AG08396 (cell line): ENCODE measurements around the gene GTF3C1.
"Not testable (repeated sequence)": the region's sequence is repeated elsewhere in the genome, so short reads cannot be mapped to it uniquely, and the experiment has no call there.

Source experiments
- DNase-seq: peaks from one replicate; pipeline ENCODE4 v3.0.0; 2012; ENCODE audit warnings: low spot score, mixed read lengths

Gene GTF3C1

GRCh38 chr16:27441276-27441675 lies 108.4 kb downstream of the GTF3C1 start:
- DNase-seq: no peak

DNA sequence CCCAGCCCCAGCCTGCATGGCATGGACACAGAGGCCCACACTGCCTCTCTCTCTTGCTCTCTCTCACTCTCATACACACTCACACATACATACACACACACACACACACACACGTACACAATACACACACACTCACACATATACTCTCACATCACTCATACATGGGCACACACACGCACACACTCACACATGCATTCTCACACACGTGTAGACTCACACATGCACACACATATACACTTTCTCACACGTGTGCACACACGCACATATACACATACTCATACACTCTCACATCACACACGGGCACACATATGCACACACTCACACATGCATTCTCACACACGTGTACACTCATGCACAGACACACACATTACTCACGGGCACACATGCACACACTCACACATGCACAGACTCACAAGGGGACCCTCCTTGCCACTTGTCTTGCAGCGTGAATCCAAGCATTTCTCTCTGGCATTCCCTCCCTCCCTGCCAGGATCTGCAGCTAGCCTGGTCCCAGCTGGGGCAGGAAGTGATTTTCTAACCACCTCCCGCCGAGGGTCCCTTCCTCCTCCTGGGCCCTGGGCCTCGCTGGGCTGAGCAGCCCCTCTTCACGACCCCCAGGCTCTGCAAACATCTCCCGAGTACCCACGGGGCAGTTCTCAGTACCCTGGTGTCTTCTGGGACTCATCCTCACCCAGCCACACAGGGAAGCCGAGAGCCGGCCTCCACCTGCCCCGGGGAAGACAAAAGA lies 110.3 kb downstream of the GTF3C1 start:
- no peak for DNase-seq

GRCh38 chr16:27437946-27438345 lies 111.8 kb downstream of the GTF3C1 start:
- peak; percentile 2 for DNase-seq

- peak; percentile 1 for DNase-seq
These were observed 112.6 kb downstream of the GTF3C1 start for GRCh38 chr16:27436921-27437650.

- DNase-seq: no peak
These were observed 113.6 kb downstream of the GTF3C1 start for GRCh38 chr16:27436065-27436464.

DNA sequence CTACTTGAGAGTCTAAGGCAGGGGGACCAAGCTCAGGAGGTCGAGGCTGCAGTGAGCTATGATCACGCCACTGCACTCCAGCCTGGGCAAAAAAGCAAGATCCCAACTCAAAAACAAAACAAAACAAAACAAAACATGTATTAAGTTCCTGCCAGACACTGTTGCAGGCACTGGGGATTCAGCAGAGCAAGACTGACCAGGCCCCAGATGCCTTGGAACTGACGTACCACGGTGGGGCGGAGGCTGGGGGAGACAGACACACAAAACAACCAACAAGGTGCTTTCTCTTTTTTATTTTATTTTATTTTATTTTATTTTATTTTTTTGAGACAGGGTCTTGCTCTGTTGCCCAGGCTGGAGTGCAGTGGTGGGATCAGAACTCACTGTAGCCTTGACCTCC lies 114.6 kb downstream of the GTF3C1 start:
- DNase-seq: not testable (repeated sequence)

- no peak for DNase-seq
These were observed 115.3 kb downstream of the GTF3C1 start for GRCh38 chr16:27434141-27435051.

GRCh38 chr16:27433636-27434035 lies 116.1 kb downstream of the GTF3C1 start:
- DNase-seq: no peak

GRCh38 chr16:27433191-27433590 lies 116.5 kb downstream of the GTF3C1 start:
- not testable (repeated sequence) for DNase-seq

GRCh38 chr16:27432558-27432957 lies 117.2 kb downstream of the GTF3C1 start:
- peak; percentile 70 for DNase-seq

DNA sequence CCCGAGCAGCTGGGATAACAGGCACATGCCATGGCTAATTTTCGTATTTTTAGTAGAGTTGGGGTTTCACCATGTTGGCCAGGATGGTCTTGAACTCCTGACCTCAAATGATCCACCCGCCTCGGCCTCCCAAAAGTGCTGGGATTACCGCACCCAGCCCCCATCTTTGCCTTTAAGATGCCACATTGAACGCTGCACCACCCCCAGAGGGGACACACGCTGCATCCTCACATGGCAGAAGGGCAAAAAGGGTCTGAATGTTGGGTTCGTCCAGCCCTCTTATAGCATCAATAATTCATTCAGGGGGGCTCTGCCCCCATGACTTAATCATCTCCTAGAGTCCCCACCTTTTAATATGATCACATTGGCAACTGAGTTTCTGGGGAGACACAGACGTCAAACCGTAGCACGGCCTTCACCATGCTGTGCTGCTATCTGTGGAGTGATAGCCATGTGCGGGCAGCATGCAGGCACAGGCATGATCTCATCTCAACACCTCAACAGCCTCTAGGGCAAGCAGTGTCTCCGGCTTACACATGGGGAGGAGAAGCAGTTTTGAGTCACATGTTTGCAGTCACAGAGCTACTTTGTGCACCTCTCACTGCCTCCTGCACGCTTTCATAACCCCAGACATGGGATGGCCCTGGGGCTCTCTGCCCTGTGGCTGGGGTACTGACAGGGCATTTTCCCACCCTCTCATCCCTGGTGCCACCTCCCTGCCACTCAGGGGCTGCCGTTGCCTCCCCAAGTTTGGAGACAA lies 117.8 kb downstream of the GTF3C1 start:
- DNase-seq: peak; percentile 52

DNA sequence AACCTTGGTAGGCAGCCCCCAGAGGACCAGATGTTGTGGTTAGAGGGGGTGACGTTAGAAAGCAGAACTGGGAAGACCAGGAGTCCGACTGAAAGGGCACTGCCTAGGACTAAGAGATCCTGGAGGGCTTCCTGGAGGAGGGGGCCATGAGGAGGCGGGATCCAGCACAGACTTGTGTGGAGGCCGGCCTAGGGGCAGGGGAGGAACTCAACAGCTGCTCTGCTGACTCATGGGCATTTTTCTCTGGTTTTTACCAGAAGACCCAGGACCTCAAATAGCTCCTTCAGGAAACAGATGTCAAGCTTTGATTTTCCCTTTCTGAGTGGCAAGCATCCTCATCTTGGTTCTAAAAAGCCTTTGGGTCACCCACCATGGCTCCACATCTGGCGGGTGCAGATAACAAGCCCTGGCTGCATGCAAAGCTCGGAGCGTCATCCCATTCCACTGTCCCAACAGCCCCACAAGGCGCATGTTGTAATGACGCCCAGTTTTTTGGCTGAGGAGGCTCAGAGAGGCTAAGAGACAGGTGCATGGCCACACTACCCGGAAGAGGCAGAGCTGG lies 118.7 kb downstream of the GTF3C1 start:
- no peak for DNase-seq

GRCh38 chr16:27430512-27430911 lies 119.2 kb downstream of the GTF3C1 start:
- no peak for DNase-seq

GRCh38 chr16:27429981-27430441 lies 119.7 kb downstream of the GTF3C1 start:
- no peak for DNase-seq

DNA sequence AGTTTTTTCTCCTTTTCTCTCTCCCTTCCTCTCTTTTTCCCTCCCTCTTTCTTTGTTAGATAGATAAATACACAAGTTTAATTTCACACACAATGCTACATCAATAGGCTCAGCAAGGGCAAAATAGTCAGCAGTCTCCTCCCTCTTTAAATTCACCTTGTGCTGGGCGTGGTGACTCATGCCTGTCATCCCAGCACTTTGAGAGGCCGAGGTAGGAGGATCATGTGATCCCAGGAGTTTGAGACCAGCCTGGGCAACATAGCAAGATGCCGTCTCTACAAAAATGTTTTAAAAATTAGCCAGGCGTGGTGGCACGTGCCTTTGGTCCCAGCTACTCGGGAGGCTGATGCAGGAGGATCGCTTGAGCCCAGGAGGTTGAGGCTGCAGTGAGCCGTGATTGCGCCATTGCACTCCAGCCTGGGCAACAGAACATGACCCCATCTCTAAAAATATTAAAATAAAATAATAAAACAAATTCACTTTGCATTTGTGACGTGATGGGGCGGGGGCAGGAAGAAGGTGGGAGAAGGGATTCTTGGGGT lies 120.3 kb downstream of the GTF3C1 start:
- no peak for DNase-seq

DNA sequence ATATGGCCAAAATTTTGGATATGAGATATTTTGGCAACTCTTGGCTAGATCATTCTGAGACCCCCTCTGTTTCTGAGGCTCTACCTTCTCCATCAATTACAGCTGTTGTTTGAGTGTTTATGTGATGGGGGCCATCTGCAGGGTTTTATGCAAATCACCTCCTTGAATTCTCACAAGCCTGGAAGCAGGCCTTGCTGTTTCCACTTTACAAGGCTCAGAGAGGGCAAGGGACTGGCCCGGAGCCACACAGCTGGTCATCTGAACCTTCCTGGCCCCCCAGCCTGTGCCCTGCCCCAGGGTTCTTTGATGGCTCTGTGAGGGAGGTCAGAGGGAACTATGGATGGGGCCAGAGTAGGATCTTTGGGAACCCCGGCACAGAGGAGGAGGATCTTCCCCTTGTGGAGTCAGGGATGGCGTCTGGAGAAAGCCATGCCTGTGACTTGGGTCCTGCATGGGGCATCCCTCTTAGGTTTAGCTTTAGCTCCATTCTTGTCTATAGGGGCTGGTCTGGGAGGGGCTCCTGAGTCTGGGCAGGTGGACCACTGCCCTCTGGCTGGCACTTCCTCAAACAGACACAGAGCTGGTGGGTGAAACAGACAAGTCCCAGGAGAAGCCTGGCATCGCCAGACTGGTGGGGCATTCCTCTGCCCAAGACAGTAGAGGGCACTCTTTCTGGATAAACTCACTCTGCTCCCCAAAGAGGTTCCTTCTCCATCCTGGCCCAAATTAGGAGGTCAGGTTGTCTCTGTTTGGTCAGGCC lies 121.5 kb downstream of the GTF3C1 start:
- DNase-seq: no peak

- DNase-seq: no peak
These were observed 122.2 kb downstream of the GTF3C1 start for GRCh38 chr16:27427538-27427937.

- DNase-seq: peak; percentile 89
These were observed 123.0 kb downstream of the GTF3C1 start for GRCh38 chr16:27426423-27427408.

- no peak for DNase-seq
These were observed 123.8 kb downstream of the GTF3C1 start for GRCh38 chr16:27425961-27426360.
